ENCODE data around the gene NBL1.

- TF ChIP-seq EZH2 (IDR thresholded peaks at IDR 0.05), result no peak
- no peak for TF ChIP-seq CTCF (IDR thresholded peaks at IDR 0.05)
Observed at GRCh38 chr1:19632211-19632610, 11.9 kb upstream of the NBL1 start.
